Stimulated activated CD4-positive, alpha-beta T cell treated with anti-CD3 and anti-CD28 coated beads, Interleukin-4, amount 100 ng/mL, for 1 hour (primary cell): ENCODE data around the gene IKZF1.

Experiments used
- DNase-seq: peaks from one replicate; pipeline ENCODE4 v3.0.0-alpha.2; 2020

The IKZF1 gene

GRCh38 chr7:50304129-50304910 lies at the start of gene IKZF1:
Gene IKZF1, plus strand, starts transcription at chr7:50304716. Its CDS starts 14,346 bp downstream, at chr7:50319062.
- DNase-seq: peak; percentile 77

DNA sequence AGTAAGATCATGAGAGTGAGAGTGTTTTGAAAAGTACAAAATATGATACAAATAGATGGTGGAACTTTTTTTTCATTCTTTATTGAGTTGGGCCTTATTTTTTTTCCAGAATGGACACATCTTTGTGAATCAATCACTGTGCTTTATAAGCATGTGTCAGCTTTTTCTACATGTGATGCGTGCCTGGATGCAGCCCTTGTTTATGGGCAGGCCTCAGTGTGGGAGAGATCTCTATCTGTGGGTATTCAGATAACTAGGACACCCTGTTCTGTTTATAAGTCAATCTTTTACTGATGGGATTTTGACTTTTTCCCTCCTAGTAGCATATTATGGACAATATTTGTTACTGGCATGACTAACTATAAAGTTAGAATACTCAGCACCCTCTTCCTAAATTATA lies 42.9 kb upstream of the IKZF1 start:
- no peak for DNase-seq

DNA sequence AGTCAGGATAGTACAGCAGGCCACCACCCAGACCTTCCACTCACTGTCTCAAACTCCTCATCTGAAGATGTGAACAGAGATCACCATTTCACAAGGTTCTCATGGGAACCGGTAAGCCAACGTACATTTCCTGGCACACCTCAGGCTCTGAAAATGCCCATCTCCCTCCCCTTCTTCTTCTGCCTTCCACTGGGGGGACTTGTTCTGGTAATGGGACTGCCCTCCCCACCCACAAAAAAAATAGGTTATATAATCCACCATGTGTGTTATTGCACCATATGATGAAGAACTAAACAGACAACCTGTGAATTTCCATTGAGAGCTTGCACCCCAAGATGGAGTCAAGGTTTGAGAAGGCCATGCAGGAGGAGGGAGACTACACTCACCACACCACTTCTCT lies 42.1 kb upstream of the IKZF1 start:
- DNase-seq: no peak

- DNase-seq: no peak
These were observed 41.4 kb upstream of the IKZF1 start for GRCh38 chr7:50262916-50263690.

GRCh38 chr7:50264908-50265307 lies 39.6 kb upstream of the IKZF1 start:
- DNase-seq: no peak

DNA sequence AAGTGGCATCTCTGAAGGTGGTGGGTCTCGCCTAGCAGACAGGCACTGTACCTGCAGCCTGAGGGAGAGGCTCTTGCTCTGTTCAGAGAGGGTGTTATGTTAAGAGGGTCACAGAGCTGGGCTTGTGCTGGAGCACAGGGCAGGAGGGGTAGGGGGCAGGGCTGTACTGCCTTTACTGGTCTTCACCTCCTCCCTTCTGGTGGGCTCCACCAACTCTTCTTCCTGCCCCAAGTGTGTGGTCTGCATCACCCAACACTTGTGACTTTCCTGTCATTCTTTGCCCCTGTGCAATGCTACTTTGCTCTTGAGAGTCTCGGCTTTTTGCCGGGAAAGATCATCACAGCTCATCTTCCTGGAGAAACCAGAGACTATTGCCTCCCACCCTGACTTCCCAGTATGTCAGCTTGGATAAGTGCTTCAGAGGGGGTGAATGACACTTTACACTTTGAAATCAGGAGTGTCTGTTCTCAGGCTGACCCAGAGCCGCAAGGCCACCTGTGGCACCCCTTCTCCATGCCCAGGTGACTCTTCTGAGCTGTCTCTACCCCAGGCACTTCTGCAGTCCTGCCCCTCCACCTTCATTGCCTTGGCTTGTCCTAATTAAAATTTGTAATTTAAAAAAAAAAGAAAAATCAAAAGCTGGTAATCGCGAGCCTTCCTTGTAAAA lies 38.4 kb upstream of the IKZF1 start:
- DNase-seq: no peak

DNA sequence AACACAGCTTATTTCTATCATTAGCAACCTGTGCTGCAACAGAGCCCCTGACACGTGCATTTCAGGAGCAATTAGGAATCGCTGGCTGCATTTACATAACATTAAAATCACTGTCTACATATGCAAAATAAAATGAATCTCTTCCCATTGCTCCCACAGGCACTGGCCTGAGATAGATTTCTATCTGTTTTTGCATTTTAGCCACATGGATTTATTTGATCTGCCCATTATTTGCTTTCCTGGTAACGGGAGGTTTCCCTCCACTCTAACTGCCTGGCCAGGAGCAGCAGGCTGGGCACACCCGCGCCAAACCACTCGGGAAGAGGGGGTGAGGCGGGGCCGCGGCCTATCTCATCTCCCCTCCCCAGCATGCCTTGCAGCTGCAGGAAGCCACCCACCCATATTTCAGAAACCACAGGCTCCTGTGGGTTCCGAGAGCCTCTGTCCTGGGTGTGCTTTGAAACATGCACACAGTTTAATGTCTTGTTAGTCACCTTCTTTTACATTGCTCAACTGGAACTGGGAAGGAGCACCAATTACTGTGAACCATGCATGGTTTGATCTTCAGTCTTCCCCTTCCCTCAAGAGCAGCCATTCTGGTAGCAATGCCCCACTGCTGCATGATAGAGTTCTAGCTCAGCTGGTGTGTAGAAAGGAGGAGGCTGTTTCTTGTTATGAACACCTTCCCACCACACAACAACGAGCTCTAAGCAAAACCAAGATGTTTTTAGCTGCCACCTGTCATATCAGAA lies 37.7 kb upstream of the IKZF1 start:
- DNase-seq: peak; percentile 70

GRCh38 chr7:50267525-50268041 lies 36.9 kb upstream of the IKZF1 start:
- DNase-seq: no peak

DNA sequence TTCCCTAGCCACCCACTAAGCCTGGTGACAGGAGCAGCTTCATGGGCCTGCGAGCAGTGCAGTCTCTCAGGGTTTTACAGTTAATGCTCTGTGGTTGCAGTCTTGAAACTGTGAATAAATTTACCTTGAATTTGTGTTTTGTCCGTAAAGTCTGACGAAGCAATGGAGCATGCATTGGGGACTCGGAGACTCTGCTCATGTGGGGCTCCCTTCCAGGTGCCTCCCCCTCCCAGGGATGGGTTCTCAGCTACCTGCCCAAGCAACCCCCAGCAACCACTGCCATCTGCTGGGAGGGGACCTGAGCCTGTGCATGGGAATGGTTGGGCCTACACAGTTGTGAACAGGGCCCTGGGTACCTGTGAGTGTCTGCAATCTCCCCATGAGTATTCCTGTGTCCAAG lies 36.3 kb upstream of the IKZF1 start:
- DNase-seq: peak; percentile 33

DNA sequence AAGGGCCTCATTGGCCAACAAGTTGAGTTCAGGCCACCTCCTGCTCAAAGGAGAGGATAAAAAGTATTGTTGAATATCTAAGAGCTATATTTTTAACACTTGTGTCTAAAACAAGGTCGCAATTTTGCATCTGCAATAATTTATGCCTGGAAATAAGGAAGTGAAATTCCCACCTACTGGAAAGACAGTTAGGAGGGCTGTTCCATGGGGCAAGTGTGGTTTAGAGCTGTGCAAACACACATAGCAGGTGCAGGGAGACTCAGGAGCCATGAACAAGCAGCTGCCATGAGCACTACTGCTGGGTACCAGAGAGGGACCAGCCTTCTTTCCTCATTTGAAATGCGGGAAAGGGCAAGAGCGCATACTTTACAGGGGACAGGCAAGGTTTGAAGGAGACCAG lies 35.5 kb upstream of the IKZF1 start:
- DNase-seq: no peak

- no peak for DNase-seq
These were observed 33.9 kb upstream of the IKZF1 start for GRCh38 chr7:50270531-50271018.

GRCh38 chr7:50272808-50273207 lies 31.7 kb upstream of the IKZF1 start:
- DNase-seq: no peak

DNA sequence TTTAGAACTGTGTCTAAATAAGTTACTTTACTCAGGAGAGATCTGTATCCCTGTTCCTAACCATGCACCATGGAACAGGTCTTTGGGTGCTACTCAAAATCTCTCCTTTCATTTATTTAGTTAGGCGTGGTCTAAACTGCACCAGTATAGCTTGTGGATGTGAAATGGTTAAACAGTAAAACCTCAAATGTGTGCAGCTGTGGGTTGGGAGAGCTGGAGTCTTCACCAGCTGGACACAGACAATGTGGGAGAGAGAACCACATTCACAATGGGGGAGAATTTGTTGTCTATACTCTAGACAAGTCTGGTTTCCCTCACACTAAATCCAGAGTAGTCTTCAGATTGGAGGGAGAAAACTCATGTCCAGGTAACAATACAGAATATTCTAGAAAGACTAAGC lies 31.2 kb upstream of the IKZF1 start:
- no peak for DNase-seq

DNA sequence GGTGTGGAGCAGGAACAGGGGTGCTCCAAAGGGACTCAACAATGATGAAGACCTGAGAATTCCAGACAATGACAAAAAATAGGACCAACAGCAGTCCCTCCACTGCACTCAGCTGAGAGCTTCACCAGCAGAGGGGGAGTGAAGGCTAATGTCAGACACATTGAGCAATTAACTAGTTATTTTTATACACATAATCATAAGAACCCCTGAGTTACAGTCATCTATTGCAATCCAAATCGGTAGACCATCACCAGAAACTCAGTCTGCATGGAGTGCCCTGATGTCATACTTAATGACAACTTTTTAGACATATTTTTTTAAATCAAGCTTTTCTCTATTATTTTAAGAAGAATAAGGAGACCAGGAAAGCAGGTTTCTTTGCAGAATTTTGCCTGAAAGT lies 30.6 kb upstream of the IKZF1 start:
- DNase-seq: no peak

DNA sequence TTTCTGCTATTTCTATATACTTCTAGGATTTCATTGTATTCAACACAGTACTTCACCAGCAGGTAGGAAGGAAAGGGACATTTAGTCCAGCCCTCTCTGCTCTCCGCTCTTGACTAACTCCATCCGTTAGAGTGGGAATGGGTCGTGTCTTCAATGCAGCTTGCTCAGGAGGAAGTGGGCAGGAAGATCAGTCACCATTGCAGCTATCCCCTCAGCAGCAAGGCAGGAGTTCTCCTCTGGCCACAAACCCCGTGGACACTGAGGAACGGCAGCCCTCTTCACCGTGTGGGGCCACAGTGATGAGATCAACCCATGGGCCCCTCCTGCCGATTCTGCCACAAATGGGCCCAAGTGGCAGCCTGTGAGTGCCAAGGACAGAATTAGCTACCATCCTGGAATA lies 30.2 kb upstream of the IKZF1 start:
- DNase-seq: no peak

DNA sequence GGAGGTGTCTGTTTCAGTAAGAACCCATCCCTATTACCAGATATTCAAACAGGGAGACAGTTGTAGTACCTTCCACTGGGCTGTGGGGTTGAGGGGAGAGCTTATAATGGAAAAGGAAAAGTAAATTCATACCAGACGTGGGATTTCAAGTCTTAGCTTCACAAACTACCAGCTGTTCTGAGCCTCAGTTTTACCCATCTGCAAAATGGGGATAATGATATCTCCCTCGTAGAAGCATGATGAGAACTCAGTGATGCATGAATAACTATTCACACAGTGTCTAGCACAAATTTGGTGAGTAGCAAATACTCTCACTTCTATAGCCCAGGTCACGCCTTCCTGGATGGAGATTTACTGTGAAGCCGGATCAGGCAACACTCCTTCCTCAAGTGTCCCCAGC lies 29.1 kb upstream of the IKZF1 start:
- no peak for DNase-seq

DNA sequence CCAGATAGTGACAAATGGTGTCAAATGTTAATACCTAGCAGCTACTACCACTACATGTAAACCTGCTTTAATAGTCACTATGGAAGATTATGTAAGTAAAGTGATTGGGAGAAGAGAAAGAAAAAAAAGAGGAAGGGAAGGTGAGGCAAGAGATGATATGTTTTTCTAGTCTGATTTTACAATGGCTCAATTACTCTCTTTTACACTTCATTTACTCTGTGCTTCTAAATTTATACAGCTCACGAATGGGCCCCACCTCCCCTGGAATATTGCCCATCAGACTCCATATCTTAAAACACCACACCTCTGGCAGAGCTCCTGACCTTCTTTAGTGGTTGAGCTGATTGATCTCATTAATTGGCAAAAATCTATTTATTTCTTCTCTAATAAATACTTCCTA lies 28.0 kb upstream of the IKZF1 start:
- DNase-seq: no peak

- no peak for DNase-seq
These were observed 26.4 kb upstream of the IKZF1 start for GRCh38 chr7:50278120-50278519.

GRCh38 chr7:50281680-50282445 lies 22.7 kb upstream of the IKZF1 start:
- DNase-seq: no peak

DNA sequence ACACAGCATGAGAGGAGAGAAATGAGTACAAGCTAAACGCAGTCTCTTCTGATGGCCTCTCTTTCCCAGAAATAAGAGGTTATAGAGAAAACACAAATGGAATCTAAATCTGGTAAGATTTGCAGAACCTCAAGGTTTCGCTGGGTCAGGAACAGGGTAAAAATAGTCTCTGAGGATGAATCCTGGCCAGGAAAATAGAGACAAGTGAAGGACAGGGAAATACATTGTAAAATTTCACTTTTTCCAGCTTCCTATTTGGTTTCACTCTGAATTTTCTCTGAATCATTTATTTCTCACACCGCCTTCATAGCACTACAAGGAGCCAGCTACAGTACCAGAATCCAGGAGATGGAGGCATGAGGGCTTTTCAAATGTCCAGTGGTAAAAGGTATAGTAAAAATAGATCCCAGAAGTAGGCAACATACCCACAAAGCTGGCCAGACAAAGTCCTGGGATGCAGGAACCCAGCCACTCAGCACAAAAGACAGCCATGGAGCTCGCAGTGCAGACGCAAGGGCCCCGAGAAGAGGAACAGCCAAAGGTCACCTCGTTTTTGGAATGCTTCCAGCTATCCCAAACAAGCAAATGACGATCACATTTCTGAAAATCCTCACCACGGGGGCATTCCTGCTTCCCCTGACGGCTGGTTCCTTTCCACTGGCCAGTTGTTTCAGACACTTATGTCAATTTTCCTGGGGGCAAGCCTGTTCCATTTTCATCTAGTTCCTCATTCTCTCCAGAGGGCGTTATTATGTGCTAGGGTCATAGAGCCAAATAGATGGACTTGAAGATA lies 21.5 kb upstream of the IKZF1 start:
- DNase-seq: no peak

- DNase-seq: no peak
These were observed 20.8 kb upstream of the IKZF1 start for GRCh38 chr7:50283731-50284130.
